PC-3 (cell line): ENCODE results near the gene IL6ST.

ENCODE experiments used
- CTCF ChIP-seq: fragments of 300-600 bp; sonication (generic); conservative IDR thresholded peaks from 2 replicates; pipeline ENCODE4 v1.5.1; 2017; ENCODE audit warnings: antibody characterized with exemption, low read depth, mild to moderate bottlenecking, low read length
- EZH2phosphoT487 ChIP-seq: fragments of 300-600 bp; sonication (generic); IDR thresholded peaks from 2 replicates; pipeline ENCODE4 v1.6.1; 2018; ENCODE audit warnings: mild to moderate bottlenecking, antibody characterized with exemption, low read length, borderline replicate concordance

GRCh38 chr5:56026863-56027300 lies 32.1 kb upstream of the IL6ST start:
- TF ChIP-seq EZH2phosphoT487 (no peak), CTCF (no peak)
